Mesodermal cell (in vitro differentiated cells): ENCODE data around the gene EIF2S3B.

Experiments used
- H3K27ac ChIP-seq: 2 replicates; pipeline ENCODE4 v1.7.0; 2013; ENCODE audit warnings: mild to moderate bottlenecking, low read depth, low read length, moderate library complexity; ENCODE audit not compliant: severe bottlenecking
- H3K36me3 ChIP-seq: 2 replicates; pipeline ENCODE4 v1.7.1; 2013; ENCODE audit warnings: mild to moderate bottlenecking, low read length, moderate library complexity; ENCODE audit not compliant: control insufficient read depth, insufficient read depth
- H3K4me1 ChIP-seq: one replicate; pipeline ENCODE4 v1.7.1; 2013; ENCODE audit warnings: mild to moderate bottlenecking, low read length; ENCODE audit not compliant: insufficient read depth, control insufficient read depth, poor library complexity, severe bottlenecking
- H3K4me3 ChIP-seq: 2 replicates; pipeline ENCODE4 v1.7.0; 2013; ENCODE audit warnings: low read length, control low read depth, mild to moderate bottlenecking; ENCODE audit not compliant: insufficient read depth, poor library complexity, severe bottlenecking; ENCODE audit errors: extremely low read depth
- H3K9me3 ChIP-seq: 2 replicates; pipeline ENCODE4 v1.7.1; 2013; ENCODE audit warnings: mild to moderate bottlenecking, low read length, moderate library complexity; ENCODE audit not compliant: control insufficient read depth
- WGBS, 2 experiments: methylation state at CpG; one replicate each; pipeline ENCODE4 v1.1.5; 2013; ENCODE audit warnings: missing lambda C conversion rate in 2 of 2; ENCODE audit not compliant: insufficient coverage in 2 of 2; 5-methylcytosine and 5-hydroxymethylcytosine counted together

The EIF2S3B gene

GRCh38 chr12:10553148-10553547, 47.5 kb downstream of the EIF2S3B start:
- no peak overlapping the region for H3K27ac ChIP-seq
- H3K4me1 ChIP-seq = no peaks in the 10 kb centered on the region
- no peaks in the 10 kb centered on the region for H3K9me3 ChIP-seq
- H3K4me3 ChIP-seq = no peak overlapping the region
- 100% methylated on average over 1 of the region's 1 CpG; no CpG with 5 or more reads in 1 of the 2 experiments for WGBS, 2 experiments
- no peaks in the 10 kb centered on the region for H3K36me3 ChIP-seq

GRCh38 chr12:10554228-10554755, 48.6 kb downstream of the EIF2S3B start:
- Histone ChIP-seq H3K4me3 (no peak overlapping the region), H3K36me3 (no peaks in the 10 kb centered on the region), H3K9me3 (no peaks in the 10 kb centered on the region), H3K4me1 (no peaks in the 10 kb centered on the region), H3K27ac (no peak overlapping the region)
- WGBS, 2 experiments = 79% methylated on average over 3 of the region's 6 CpGs; no CpG with 5 or more reads in 1 of the 2 experiments

GRCh38 chr12:10554756-10555481, 49.2 kb downstream of the EIF2S3B start:
- 94 to 100% methylated on average over 2 of the region's 7 CpGs for WGBS, 2 experiments
- H3K27ac ChIP-seq = no peak overlapping the region
- no peak overlapping the region for H3K4me3 ChIP-seq
- no peaks in the 10 kb centered on the region for H3K9me3 ChIP-seq
- no peaks in the 10 kb centered on the region for H3K4me1 ChIP-seq
- H3K36me3 ChIP-seq = no peaks in the 10 kb centered on the region

- Histone ChIP-seq H3K9me3 (no peaks in the 10 kb centered on the region), H3K27ac (no peak overlapping the region), H3K36me3 (no peaks in the 10 kb centered on the region), H3K4me3 (no peak overlapping the region), H3K4me1 (no peaks in the 10 kb centered on the region)
- WGBS, 2 experiments = 88 to 100% methylated on average over 4 of the region's 6 CpGs
Measured at GRCh38 chr12:10557329-10557728, 51.6 kb downstream of the EIF2S3B start.

GRCh38 chr12:10557766-10558165, 52.1 kb downstream of the EIF2S3B start:
- no peak overlapping the region for H3K4me3 ChIP-seq
- no peaks in the 10 kb centered on the region for H3K4me1 ChIP-seq
- 89 to 100% methylated on average over 1 of the region's 2 CpGs for WGBS, 2 experiments
- H3K36me3 ChIP-seq = no peaks in the 10 kb centered on the region
- H3K27ac ChIP-seq = no peak overlapping the region
- H3K9me3 ChIP-seq = no peaks in the 10 kb centered on the region
